Motor neuron (in vitro differentiated cells): Measurements from ENCODE around the gene SEMA5A. TPM values are rescaled to one million over a fixed set of nuclear protein-coding genes. Genes with fewer than 3 reads are reported as not detected.

Experiments
- ATAC-seq, 8 experiments: fragments of 200-7000 bp; cut with Tn5 transposase; replicated peaks in 6 of 8; 2 replicates each; pipeline ENCODE4 v1.8.0; 2021; ENCODE audit warnings: mild to moderate bottlenecking in 8 of 8, moderate library complexity in 8 of 8
- H3K27ac ChIP-seq, 2 donors: fragments of 250-450 bp; sonication (Bioruptor Pico); 2 replicates each; pipeline ENCODE4 v1.9.0; 2021; ENCODE audit warnings: antibody characterized with exemption in 2 of 2, mild to moderate bottlenecking in 2 of 2, moderate library complexity in 1 of 2
- H3K4me1 ChIP-seq, 2 donors: fragments of 250-450 bp; sonication (Bioruptor Pico); replicated peaks in 1 of 2; 2 replicates each; pipeline ENCODE4 v1.6.1; 2021; ENCODE audit warnings: antibody characterized with exemption in 2 of 2, mild to moderate bottlenecking in 2 of 2, moderate library complexity in 1 of 2
- H3K4me3 ChIP-seq, 5 donors: fragments of 250-450 bp; sonication (Bioruptor Pico); 2 replicates each; pipeline ENCODE4 v1.9.0; 2021; ENCODE audit warnings: antibody characterized with exemption in 5 of 5, mild to moderate bottlenecking in 5 of 5, moderate library complexity in 4 of 5
- WGBS, 10 experiments: fragments of 450-650 bp; shearing (Covaris generic); methylation state at CpG; one replicate each; pipeline ENCODE4 v1.0.0; 2022; 5-methylcytosine and 5-hydroxymethylcytosine counted together
- in situ Hi-C, 9 experiments: fragments of 400-800 bp; cut with MboI; loops; one replicate each; pipeline ENCODE4 v1.15.0; 2021; ENCODE audit warnings: low sequenced_read_pairs in 9 of 9, low pct_unique_long_range_greater_than_20kb in 2 of 9; ENCODE audit not compliant: unreplicated experiment in 9 of 9
- total RNA-seq, 8 experiments: library from RNA; unstranded; fragments of 300-600 nt; gene quantifications; 2 replicates each; pipeline versions ENCODE4 v1.2.3 to v1.2.4, GENCODE V29; 2022

The SEMA5A gene
- total RNA-seq, 8 experiments from 2014 or later: 0.73 to 98.5 (median 17.5) TPM

- no peak for ATAC-seq
- Histone ChIP-seq H3K27ac (no peak overlapping the region), H3K4me3 (no peak overlapping the region), H3K4me1 (no peaks in the 10 kb centered on the region)
- 0 to 80% (median 43%) methylated on average over 1 of the region's 1 CpG; no CpG with 5 or more reads in 6 of the 10 experiments for WGBS, 10 experiments
- in situ Hi-C loops: no loop called here
These were observed 250.4 kb downstream of the SEMA5A start for GRCh38 chr5:9295466-9295801.

- in situ Hi-C loops: no loop called here
- no peaks in the 10 kb centered on the region for H3K4me1 ChIP-seq
- no peak overlapping the region for H3K4me3 ChIP-seq
- no peak for ATAC-seq
- WGBS, 10 experiments: 73 to 100% (median 85%) methylated on average over 1 to 3 of the region's 3 CpGs
- no peak overlapping the region for H3K27ac ChIP-seq
These were observed 250.9 kb downstream of the SEMA5A start for GRCh38 chr5:9294793-9295465.

GRCh38 chr5:9288234-9288633 lies 257.6 kb downstream of the SEMA5A start:
- Histone ChIP-seq H3K27ac (no peak overlapping the region), H3K4me3 (no peak overlapping the region), H3K4me1 (no peaks in the 10 kb centered on the region)
- WGBS, 10 experiments: 0 to 81% (median 65%) methylated on average over 1 to 7 of the region's 7 CpGs; no CpG with 5 or more reads in 2 of the 10 experiments
- in situ Hi-C loops: no loop called here
- ATAC-seq: peak in 3 of 8 experiments; percentile 24 to 89 (median 69)

GRCh38 chr5:9284781-9285307 lies 261.0 kb downstream of the SEMA5A start:
- H3K4me3 ChIP-seq: no peak overlapping the region
- H3K4me1 ChIP-seq: no peaks in the 10 kb centered on the region
- in situ Hi-C loops: no loop called here
- 0 to 100% (median 49%) methylated on average over 1 to 3 of the region's 3 CpGs; no CpG with 5 or more reads in 2 of the 10 experiments for WGBS, 10 experiments
- peak in 3 of 8 experiments; percentile 29 to 79 (median 68) for ATAC-seq
- H3K27ac ChIP-seq: no peak overlapping the region

GRCh38 chr5:9284272-9284671 lies 261.6 kb downstream of the SEMA5A start:
- in situ Hi-C loops: no loop called here
- ATAC-seq: no peak
- WGBS, 10 experiments: 0 to 77% (median 27%) methylated on average over 1 of the region's 1 CpG; no CpG with 5 or more reads in 2 of the 10 experiments
- Histone ChIP-seq H3K4me3 (no peak overlapping the region), H3K4me1 (no peaks in the 10 kb centered on the region), H3K27ac (no peak overlapping the region)

- Histone ChIP-seq H3K4me1 (no peaks in the 10 kb centered on the region), H3K4me3 (no peak overlapping the region), H3K27ac (no peak overlapping the region)
- in situ Hi-C loops: no loop called here
- WGBS, 10 experiments: 100% methylated on average over 1 of the region's 1 CpG; no CpG with 5 or more reads in 8 of the 10 experiments
- no peak for ATAC-seq
These were observed 262.4 kb downstream of the SEMA5A start for GRCh38 chr5:9283473-9283872.

GRCh38 chr5:9283021-9283420 lies 262.9 kb downstream of the SEMA5A start:
- no peak for ATAC-seq
- WGBS, 10 experiments: 33 to 100% (median 70%) methylated on average over 1 to 3 of the region's 3 CpGs; no CpG with 5 or more reads in 1 of the 10 experiments
- in situ Hi-C loops: no loop called here
- Histone ChIP-seq H3K4me1 (no peaks in the 10 kb centered on the region), H3K4me3 (no peak overlapping the region), H3K27ac (no peak overlapping the region)

- Histone ChIP-seq H3K4me1 (no peaks in the 10 kb centered on the region), H3K4me3 (no peak overlapping the region), H3K27ac (no peak overlapping the region)
- WGBS, 10 experiments: 55 to 100% (median 97%) methylated on average over 1 to 3 of the region's 3 CpGs
- in situ Hi-C loops: no loop called here
- ATAC-seq: no peak
These were observed 263.7 kb downstream of the SEMA5A start for GRCh38 chr5:9282211-9282610.

GRCh38 chr5:9279774-9280173 lies 266.1 kb downstream of the SEMA5A start:
- H3K4me1 ChIP-seq: no peaks in the 10 kb centered on the region
- ATAC-seq: no peak
- in situ Hi-C loops: no loop called here
- WGBS, 10 experiments: 0 to 100% (median 40%) methylated on average over 1 of the region's 1 CpG; no CpG with 5 or more reads in 1 of the 10 experiments
- H3K4me3 ChIP-seq: no peak overlapping the region
- no peak overlapping the region for H3K27ac ChIP-seq

- Histone ChIP-seq H3K27ac (no peak overlapping the region), H3K4me3 (no peak overlapping the region), H3K4me1 (no peaks in the 10 kb centered on the region)
- in situ Hi-C loops: no loop called here
- 0 to 100% (median 83%) methylated on average over 1 to 3 of the region's 3 CpGs; no CpG with 5 or more reads in 5 of the 10 experiments for WGBS, 10 experiments
- no peak for ATAC-seq
These were observed 266.8 kb downstream of the SEMA5A start for GRCh38 chr5:9278921-9279603.

GRCh38 chr5:9269014-9269413 lies 276.9 kb downstream of the SEMA5A start:
- WGBS, 10 experiments: 40 to 100% (median 90%) methylated on average over 1 to 4 of the region's 4 CpGs; no CpG with 5 or more reads in 4 of the 10 experiments

GRCh38 chr5:9268226-9268625 lies 277.6 kb downstream of the SEMA5A start:
- Histone ChIP-seq H3K27ac (no peak overlapping the region), H3K4me3 (no peak overlapping the region), H3K4me1 (no peaks in the 10 kb centered on the region)
- ATAC-seq: no peak
- in situ Hi-C loops: no loop called here
- 50 to 100% (median 81%) methylated on average over 2 to 3 of the region's 3 CpGs; no CpG with 5 or more reads in 2 of the 10 experiments for WGBS, 10 experiments

More at GRCh38 chr5:9269014-9269413, 276.9 kb downstream of the SEMA5A start:
- H3K27ac ChIP-seq: no peak overlapping the region
- no peaks in the 10 kb centered on the region for H3K4me1 ChIP-seq
- in situ Hi-C loops: no loop called here
- H3K4me3 ChIP-seq: no peak overlapping the region
- ATAC-seq: peak in 3 of 8 experiments; percentile 5 to 67 (median 21)

- Histone ChIP-seq H3K4me1 (no peaks in the 10 kb centered on the region), H3K27ac (no peak overlapping the region), H3K4me3 (no peak overlapping the region)
- 16 to 90% (median 76%) methylated on average over 7 to 14 of the region's 17 CpGs; no CpG with 5 or more reads in 1 of the 10 experiments for WGBS, 10 experiments
- in situ Hi-C loops: no loop called here
- ATAC-seq: peak in 6 of 8 experiments; percentile 19 to 100 (median 70)
These were observed 280.2 kb downstream of the SEMA5A start for GRCh38 chr5:9265441-9266287.
